GM11168 (cell line): ENCODE data around the gene IL1B.

Experiments
- in situ Hi-C: fragments of 300-500 bp; cut with MboI; formaldehyde crosslinking; loops from one replicate; pipeline ENCODE4 v1.12.0; 2022; ENCODE audit warnings: low sequenced_read_pairs; ENCODE audit not compliant: unreplicated experiment

IL1B gene

GRCh38 chr2:112836695-112837117, at the start of gene IL1B:
IL1B (minus strand) TSS chr2:112836779; CDS start chr2:112836229, 550 bp downstream.
- in situ Hi-C loops, result no loop called here

- in situ Hi-C loops, result no loop called here
Observed at GRCh38 chr2:112886291-112886690, 49.7 kb upstream of the IL1B start.

- in situ Hi-C loops, result no loop called here
Observed at GRCh38 chr2:112885506-112885902, 48.9 kb upstream of the IL1B start.

- in situ Hi-C loops, result no loop called here
Observed at GRCh38 chr2:112884869-112885505, 48.4 kb upstream of the IL1B start.

- in situ Hi-C loops, result no loop called here
Observed at GRCh38 chr2:112883669-112884068, 47.1 kb upstream of the IL1B start.

GRCh38 chr2:112881217-112881985, 44.8 kb upstream of the IL1B start:
- in situ Hi-C loops, result no loop called here

GRCh38 chr2:112880696-112881095, 44.1 kb upstream of the IL1B start:
- in situ Hi-C loops, result no loop called here

GRCh38 chr2:112880091-112880531, 43.5 kb upstream of the IL1B start:
- in situ Hi-C loops, result no loop called here

GRCh38 chr2:112879491-112880041, 43.0 kb upstream of the IL1B start:
- in situ Hi-C loops, result loop anchor here (5.0 kb wide), 1 partner anchor 122 kb away; no protein-coding TSS in a partner anchor

GRCh38 chr2:112877423-112877822, 40.8 kb upstream of the IL1B start:
- in situ Hi-C loops, result loop anchor here (5.0 kb wide), 1 partner anchor 120 kb away; no protein-coding TSS in a partner anchor

- in situ Hi-C loops, result loop anchor here (5.0 kb wide), 1 partner anchor 120 kb away; no protein-coding TSS in a partner anchor
Observed at GRCh38 chr2:112876971-112877361, 40.4 kb upstream of the IL1B start.

GRCh38 chr2:112876257-112876970, 39.8 kb upstream of the IL1B start:
- in situ Hi-C loops, result loop anchor here (5.0 kb wide), 1 partner anchor 119 kb away; no protein-coding TSS in a partner anchor

GRCh38 chr2:112870841-112871835, 34.6 kb upstream of the IL1B start:
- in situ Hi-C loops, result no loop called here

- in situ Hi-C loops, result no loop called here
Observed at GRCh38 chr2:112869258-112869842, 32.8 kb upstream of the IL1B start.

GRCh38 chr2:112867701-112868631, 31.4 kb upstream of the IL1B start:
- in situ Hi-C loops, result no loop called here

- in situ Hi-C loops, result no loop called here
Observed at GRCh38 chr2:112866128-112866835, 29.7 kb upstream of the IL1B start.

- in situ Hi-C loops, result no loop called here
Observed at GRCh38 chr2:112864072-112864471, 27.5 kb upstream of the IL1B start.
